IMR-90 (cell line): ENCODE data around the gene ETNK1.

Source experiments
- CHD1 ChIP-seq: IDR thresholded peaks from 2 replicates; pipeline ENCODE4 v1.6.1; 2012; ENCODE audit warnings: low read depth, low read length, improper control_type of control experiment
- FOS ChIP-seq: fragments of 150-350 bp; IDR thresholded peaks from 2 replicates; pipeline ENCODE4 v1.6.1; 2016; ENCODE audit warnings: low read depth, low read length
- NFE2L2 ChIP-seq: fragments of 150-350 bp; IDR thresholded peaks from 2 replicates; pipeline ENCODE4 v1.6.1; 2016; ENCODE audit warnings: low read depth, mild to moderate bottlenecking, low read length
- POLR2A ChIP-seq: IDR thresholded peaks from 2 replicates; pipeline ENCODE4 v1.6.1; 2012; ENCODE audit warnings: mild to moderate bottlenecking, low read depth, low read length
- TF ChIP-seq, protein P1 (sequence below): conservative IDR thresholded peaks from 2 replicates; pipeline ENCODE4 v1.5.1; 2012; ENCODE audit warnings: mild to moderate bottlenecking, low read depth, low read length, improper control_type of control experiment

GRCh38 chr12:22667122-22667521 is 42.2 kb downstream of the ETNK1 start:
- TF ChIP-seq, protein P1, sequence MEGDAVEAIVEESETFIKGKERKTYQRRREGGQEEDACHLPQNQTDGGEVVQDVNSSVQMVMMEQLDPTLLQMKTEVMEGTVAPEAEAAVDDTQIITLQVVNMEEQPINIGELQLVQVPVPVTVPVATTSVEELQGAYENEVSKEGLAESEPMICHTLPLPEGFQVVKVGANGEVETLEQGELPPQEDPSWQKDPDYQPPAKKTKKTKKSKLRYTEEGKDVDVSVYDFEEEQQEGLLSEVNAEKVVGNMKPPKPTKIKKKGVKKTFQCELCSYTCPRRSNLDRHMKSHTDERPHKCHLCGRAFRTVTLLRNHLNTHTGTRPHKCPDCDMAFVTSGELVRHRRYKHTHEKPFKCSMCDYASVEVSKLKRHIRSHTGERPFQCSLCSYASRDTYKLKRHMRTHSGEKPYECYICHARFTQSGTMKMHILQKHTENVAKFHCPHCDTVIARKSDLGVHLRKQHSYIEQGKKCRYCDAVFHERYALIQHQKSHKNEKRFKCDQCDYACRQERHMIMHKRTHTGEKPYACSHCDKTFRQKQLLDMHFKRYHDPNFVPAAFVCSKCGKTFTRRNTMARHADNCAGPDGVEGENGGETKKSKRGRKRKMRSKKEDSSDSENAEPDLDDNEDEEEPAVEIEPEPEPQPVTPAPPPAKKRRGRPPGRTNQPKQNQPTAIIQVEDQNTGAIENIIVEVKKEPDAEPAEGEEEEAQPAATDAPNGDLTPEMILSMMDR = no peak
- no peak for TF ChIP-seq FOS
- no peak for TF ChIP-seq POLR2A
- no peak for TF ChIP-seq CHD1
- no peak for TF ChIP-seq NFE2L2
